ENCODE measurements around the gene VPS39.

Gene VPS39

DNA sequence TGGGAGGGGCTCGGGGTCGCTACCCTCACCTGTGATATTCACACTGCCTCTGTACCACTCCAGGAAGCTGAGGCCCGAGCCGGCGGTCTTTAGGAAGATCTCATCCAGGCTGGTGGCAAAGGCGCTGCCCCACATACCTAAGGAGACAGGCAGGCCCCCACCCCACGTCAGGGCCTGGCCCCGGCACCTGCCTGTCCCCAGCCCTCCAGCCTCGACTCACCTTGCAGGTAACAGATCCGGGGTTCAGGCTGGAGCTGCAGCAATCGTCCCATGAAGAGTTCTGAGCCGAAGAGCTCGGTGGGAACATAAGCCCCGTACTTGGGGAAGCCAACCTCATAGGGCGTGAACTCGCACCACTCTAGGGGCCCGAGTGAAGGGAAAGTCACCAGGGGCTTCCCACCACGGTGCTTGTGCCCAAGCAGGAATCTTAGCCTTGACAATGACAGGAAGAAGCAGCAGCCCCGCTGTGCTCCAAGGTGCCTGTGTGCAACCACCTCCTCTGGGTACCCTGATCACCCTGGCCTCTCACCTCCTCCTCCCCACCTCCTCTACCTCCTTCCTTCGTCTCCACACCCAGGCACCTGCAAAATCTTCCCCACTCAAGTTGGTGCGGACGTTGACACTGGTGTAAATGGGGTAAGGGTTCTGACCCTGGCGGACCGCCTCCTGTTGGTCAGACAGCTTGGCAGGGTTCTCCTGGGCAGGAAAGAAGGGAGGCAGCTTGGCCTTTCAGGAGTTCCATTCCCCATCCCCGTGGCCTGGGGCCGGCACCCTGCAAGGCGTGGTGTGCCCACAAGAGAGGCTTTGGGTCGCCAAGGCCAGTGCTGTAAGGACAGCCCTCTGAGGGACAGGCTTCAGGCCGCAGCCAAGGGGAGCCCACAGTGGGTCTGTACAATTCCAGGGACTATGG, 62.3 kb downstream of the VPS39 start:
- peak; percentile 31 for DNase-seq (ENCODE audit: low spot score)

DNA sequence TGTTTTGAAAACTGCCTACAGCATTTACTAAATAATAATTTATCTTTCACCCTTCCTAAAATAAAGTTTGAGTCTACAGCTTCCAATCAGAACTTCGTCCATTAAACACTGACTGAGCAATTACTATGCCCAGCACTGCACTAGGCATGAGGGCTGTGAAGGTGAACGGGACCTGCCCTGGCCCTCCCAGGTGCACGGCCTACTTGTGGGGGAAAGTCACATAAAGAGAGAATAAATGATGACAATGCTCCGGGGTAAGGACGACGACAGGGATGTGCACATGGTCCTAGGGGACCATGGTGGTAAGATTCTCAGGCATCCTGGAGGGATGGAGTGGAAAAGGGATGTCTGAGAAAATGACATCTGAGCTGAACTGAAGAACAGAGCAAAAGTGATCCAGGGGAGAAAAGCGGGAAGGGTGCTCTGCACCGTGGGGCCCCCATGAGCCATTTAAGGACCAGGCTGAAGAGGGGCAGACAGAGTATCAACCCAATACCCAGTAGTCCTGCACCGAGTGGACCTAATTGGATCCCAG, 63.2 kb downstream of the VPS39 start:
- no peak for DNase-seq (ENCODE audit: low spot score)

- DNase-seq (ENCODE audit: low spot score) = no peak
Measured at GRCh38 chr15:42143866-42144625, 64.1 kb downstream of the VPS39 start.

DNA sequence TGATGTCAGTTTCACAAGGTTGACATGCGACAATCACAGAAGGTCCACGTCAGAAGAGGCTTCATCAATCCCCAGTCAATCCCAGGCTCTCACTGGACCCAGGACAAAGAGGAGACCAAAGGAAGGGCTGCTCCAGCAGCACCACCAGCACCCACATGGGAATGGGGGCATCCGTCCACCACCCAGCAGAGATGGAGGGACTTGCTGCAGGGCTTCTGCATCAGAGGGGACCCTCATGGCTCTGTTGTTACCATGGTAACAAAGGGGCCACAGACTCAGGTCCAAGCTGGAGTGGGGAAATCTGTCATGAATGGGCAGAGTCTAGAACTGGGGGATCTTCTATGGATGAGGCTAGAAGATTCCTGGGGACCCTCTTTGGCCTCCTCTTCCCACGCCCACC, 64.7 kb downstream of the VPS39 start:
- no peak for DNase-seq (ENCODE audit: low spot score)

DNA sequence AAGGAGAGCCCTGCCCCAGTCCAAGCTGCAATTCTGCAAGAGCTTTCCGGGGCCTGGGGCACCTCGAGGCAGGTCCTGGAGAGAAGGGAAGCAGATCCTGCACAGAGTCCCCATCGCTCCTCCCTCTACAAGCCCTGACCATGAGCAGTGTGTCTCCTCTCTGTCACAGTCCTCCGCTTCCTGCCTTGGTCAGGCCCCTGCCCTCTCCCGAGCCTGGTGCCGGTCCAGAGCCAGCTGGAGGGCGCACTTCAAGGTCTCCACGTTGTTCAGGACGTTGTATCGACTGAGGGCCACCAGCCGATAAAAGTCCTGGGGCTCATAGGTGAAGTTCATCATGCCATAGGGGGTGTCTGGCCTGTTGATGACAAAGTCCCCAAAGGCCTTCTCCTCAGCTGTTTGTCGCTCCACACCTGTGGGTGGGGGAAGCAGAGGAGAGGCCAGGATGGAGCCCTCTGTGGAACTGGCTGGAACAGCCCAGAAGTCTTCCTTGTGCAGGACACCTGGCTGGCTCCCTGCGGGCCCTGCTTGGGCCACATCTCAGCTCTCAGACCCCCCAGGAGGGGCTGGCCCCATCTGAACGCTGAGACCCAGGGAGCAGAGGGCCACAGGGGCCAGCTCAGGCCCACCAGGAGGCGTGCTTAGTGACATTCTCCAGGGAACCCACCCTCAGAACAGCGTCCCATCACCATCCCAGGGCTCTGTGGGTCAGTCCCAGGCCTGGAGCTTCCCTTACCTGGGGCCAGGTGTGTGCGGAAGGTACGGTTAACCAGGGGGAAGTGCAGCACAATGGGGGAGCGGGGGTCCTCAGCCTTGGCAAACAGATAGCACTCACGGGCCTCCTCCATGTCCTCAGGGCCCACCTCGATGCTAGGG, 66.1 kb downstream of the VPS39 start:
- DNase-seq (ENCODE audit: low spot score) = no peak

GRCh38 chr15:42141246-42141645, 66.9 kb downstream of the VPS39 start:
- no peak for DNase-seq (ENCODE audit: low spot score)

DNA sequence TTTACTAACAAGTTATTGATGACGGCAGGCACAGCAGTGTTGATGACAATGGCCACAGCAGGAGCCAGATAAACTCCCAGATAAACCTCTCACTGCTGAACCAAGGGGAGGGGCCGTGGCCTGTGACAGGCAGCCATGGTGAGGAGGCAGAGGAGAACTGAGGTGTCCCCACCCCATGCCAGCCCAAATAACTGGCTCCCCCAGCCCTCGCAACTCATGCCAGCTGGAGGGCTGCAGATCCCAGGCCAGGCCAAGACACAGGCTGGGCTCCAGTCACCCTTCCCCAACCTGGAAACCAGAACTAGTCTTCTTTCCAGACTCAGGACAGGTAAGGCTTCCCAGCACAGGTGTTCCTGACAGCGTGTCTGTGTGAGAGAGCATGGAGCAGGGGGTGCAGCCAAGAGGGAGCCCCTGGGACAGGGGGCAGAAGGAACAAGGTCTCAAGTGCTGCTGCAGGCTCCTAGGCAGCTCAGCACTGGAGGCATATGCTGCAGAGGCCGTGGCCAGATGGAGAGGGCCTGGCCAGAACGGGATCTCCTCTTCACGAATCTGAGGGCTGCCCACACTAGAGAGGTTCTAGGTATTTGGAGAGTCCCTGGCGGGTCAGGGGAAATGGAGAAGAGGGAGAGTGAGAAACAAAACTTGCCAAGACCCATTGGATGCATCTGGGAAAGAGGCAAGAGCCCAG, 67.6 kb downstream of the VPS39 start:
- DNase-seq (ENCODE audit: low spot score) = no peak

DNA sequence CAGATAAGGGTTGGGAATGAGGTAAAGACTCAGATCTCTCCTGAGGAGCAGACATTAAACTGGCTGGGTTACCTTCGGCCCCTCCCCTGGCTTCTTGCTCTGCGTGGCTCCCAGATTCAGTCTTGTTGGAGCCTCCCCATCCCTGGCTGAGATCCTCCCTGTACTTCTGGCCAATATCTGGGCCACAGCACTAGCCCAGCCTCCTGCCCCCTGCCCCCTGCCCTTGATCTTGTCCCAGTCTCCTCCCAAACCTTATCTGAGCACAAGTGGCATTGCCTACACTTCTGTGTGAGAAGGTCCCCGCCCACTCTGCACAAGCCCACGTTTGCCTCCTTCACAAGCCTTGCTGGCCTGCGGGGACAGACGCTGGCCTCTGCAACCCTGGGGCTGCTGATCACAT, 68.5 kb downstream of the VPS39 start:
- no peak for DNase-seq (ENCODE audit: low spot score)

DNA sequence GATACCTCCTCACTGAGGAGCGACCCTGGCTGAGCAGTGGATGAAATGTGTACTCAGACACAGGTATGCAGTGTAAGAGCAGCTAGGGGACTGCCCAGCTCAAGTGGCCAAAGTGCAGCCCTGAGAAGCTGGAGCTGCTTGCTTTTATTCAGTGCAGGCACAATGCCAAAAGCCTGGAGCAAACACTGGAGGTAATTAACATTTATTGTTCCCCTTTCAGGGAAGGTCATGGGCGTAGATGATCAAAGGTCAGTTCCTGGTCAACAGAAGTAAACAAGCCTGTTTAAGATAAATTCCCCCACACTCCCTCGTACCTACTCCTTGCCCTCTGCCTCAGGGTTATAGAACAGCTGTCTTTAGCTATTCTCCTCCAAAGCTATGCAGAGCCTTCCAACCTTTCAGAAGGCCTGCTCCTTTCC, 69.1 kb downstream of the VPS39 start:
- DNase-seq (ENCODE audit: low spot score) = no peak

GRCh38 chr15:42138411-42138810, 69.7 kb downstream of the VPS39 start:
- no peak for DNase-seq (ENCODE audit: low spot score)

DNA sequence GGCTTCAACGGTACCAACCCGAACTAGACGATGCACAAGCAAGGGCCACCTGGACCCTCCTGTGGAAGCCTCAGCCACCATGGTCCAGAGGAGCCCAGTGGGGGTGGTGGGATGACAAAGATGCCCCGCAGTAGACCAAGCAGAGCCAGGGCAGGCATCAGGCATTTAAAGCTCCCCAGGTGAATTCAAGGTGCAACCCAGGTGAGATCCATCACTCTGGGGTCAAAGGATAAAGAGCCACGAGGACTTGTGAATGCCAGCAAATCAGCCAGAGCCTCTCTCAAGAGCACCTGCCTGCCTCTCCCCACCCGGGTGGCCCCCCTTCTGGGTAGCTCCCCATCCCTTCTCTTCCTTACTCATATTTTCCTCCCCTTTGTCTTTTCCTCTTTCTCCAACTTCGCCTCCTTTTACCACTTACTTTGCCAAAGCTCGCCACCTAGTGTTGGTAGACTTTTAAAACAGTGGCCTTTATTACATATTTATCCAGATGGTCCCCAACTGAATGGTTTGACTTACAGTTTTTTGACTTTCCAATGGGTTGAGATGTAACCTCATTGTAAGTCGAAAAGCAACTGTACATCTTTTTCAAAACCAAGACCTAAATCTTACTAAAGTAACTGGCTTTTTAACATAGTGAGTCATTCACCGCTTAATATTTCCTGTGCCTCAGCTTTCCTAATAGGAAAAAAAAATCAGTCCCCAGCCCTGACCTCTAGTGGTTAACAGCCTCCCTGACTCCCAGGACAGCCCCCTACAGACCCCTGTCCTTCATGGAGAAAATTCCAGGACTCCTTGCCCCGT, 70.4 kb downstream of the VPS39 start:
- DNase-seq (ENCODE audit: low spot score) = peak; percentile 46

- no peak for DNase-seq (ENCODE audit: low spot score)
Measured at GRCh38 chr15:42136513-42136912, 71.6 kb downstream of the VPS39 start.

DNA sequence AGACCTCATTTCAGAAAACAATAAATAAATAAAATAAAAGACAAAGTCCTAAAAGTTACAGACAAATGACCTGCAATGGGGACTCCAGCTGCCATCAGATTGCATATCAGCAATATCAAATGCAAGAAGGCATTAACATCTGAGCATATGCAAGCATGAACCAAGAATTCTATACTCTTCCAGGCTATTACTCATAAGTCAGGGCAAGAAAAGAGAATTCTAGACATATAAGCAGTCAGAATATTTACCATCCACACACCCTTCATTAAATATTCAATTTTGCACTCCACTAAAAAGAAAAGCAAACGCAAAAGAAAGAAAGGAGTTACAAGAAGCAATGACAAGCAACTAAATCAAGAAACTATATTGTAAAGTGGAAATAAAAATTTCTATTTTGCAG, 72.8 kb downstream of the VPS39 start:
- no peak for DNase-seq (ENCODE audit: low spot score)

DNA sequence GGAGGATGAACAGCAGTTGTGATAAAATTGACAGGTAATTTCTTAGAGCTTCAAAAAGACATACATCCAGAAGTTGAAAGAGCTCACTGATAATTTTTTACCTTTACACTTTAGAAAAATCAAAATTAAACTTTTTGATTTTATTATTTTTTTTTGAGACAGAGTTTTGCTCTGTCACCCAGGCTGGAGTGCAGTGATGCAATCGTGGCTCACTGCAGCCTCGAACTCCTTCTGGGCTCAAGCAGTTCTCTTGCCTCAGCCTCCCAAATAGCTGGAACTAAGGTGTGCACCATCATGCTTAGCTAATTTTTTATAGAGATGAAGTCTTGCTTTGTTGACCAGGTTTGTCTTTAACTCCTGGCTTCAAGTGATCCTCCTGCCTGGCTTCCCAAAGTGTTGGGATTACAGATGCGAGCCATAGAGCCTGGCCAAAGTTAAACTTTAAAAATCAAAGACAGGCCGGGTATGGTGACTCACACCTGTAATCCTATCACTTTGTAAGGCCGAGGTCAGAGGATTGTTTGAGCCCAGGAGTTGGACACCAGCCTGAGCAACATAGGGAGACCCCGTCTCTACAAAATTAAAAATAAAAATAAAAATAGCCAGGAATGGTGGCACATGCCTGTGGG, 73.4 kb downstream of the VPS39 start:
- DNase-seq (ENCODE audit: low spot score) = no peak

- DNase-seq (ENCODE audit: low spot score) = peak; percentile 70
Measured at GRCh38 chr15:42133886-42134502, 74.1 kb downstream of the VPS39 start.

- DNase-seq (ENCODE audit: low spot score) = peak; percentile 31
Measured at GRCh38 chr15:42133356-42133755, 74.7 kb downstream of the VPS39 start.

DNA sequence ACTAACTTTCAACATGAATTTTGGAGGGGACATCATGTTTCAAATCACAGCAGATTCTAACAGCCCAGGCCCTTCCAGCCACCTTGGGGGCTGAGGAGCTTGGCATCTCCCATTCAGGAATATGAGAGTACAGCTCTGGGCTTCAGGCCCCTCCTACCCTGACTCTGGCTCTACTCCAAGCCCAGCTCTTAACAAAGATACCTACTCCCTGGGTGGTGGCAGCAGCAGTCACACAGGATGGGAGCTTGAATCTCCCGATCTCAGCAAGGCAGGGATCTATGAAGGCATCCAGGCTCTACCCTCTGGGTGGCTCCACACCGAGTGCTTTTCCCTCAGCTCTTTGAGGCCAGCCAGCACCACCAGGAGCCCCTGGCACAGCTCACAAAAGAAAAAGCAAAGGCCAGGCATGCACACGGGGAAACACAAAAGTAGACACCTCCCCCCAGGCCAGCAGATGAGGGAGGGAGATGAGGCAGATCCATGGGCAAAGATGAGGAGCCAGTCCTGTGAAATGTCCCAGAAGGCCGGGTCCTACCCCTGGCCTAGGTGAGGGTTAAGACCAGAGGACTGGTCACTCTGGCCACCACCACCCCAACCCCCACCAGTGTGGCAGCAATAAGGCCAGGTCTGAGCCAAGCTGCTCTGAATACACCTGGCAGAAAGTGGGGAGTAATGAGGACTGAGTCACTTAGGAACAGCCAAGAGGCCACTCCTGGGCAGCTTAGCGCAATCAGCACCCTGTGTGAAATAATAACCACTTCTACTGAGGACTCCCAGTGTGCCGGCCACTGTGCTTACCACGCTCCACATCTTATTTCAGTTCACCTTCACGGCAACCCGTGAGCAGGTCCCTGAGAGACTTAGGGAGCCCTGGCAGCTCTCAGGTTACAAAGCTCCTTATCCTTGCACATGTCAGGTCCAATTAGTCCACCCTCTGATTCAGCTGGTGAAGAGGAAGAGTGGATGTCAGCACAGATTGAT, 76.0 kb downstream of the VPS39 start:
- DNase-seq (ENCODE audit: low spot score) = no peak

DNA sequence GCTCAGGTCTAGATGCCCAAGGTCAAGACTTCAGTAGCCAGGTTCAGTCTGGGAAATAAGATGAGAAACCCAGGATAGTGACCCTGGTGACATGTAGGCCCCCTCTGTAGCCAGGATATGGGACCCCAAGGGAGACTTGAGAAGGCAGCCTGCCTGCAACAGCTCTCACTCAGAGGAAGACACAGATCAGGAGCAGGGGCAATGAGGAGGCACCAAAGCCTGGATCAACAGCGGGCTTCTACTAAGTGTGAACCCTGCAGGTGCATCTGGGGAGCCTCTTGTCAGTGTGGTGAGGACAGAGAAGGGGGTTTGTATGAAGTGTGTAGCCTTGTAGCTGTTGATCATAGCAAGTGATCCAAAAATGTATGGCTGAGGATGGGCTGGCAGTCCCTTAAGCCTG, 77.1 kb downstream of the VPS39 start:
- DNase-seq (ENCODE audit: low spot score) = no peak
